Tibial nerve (tissue), 4 donors: ENCODE measurements around the gene NLRP3.

Experiments
- CTCF ChIP-seq, 5 experiments: fragments of 200-600 bp in 3 of 5; fragments of 450-650 bp in 2 of 5; sonication (generic) in 3 of 5; IDR thresholded peaks; one replicate each; pipeline ENCODE4 v1.5.1; 2016 to 2019; ENCODE audit warnings: antibody characterized with exemption in 5 of 5, mild to moderate bottlenecking in 3 of 5, moderate library complexity in 2 of 5
- EP300 ChIP-seq, 2 donors: sonication (generic); formaldehyde crosslinking; IDR thresholded peaks; one replicate each; pipeline ENCODE4 v1.6.1; 2017; ENCODE audit warnings: antibody characterized with exemption in 2 of 2, mild to moderate bottlenecking in 1 of 2
- POLR2A ChIP-seq, 2 donors: fragments of 450-650 bp; IDR thresholded peaks; one replicate each; pipeline ENCODE4 v1.6.1; 2017; ENCODE audit warnings: antibody characterized with exemption in 2 of 2, mild to moderate bottlenecking in 2 of 2, moderate library complexity in 2 of 2

GRCh38 chr1:247435759-247436147 is 19.8 kb downstream of the NLRP3 start:
- no peak for TF ChIP-seq CTCF (IDR thresholded peaks at IDR 0.05)
- TF ChIP-seq POLR2A (IDR thresholded peaks at IDR 0.05): no peak
- no peak for TF ChIP-seq EP300 (IDR thresholded peaks at IDR 0.05)
